Thoracic aorta (tissue), 2 donors: ENCODE measurements around the gene PPP2R1B. TPM values are rescaled to one million over a fixed set of nuclear protein-coding genes. Genes with fewer than 3 reads are reported as not detected.
A peak's percentile ranks its signal among the peaks of the same experiment; 100 is the strongest.

ENCODE experiments used
- ATAC-seq: fragments of 150-250 bp; one replicate; pipeline ENCODE4 v1.8.0; 2017; ENCODE audit warnings: low read depth; ENCODE audit not compliant: insufficient number of reproducible peaks, low FRiP score
- DNase-seq: peaks from one replicate; pipeline ENCODE4 v3.0.0-alpha.2; 2020; ENCODE audit warnings: low spot score
- H3K27ac ChIP-seq, 2 donors: fragments of 200-600 bp; sonication (generic); 1 replicate in 1 of 2; 2 replicates in 1 of 2; pipeline ENCODE4 v1.5.1; 2016; ENCODE audit warnings: mild to moderate bottlenecking in 2 of 2, moderate library complexity in 2 of 2
- H3K27me3 ChIP-seq: fragments of 200-600 bp; sonication (generic); replicated peaks from 2 replicates; pipeline ENCODE4 v1.6.0; 2016; ENCODE audit warnings: mild to moderate bottlenecking; ENCODE audit not compliant: insufficient read depth
- H3K36me3 ChIP-seq: fragments of 200-600 bp; sonication (generic); one replicate; pipeline ENCODE4 v1.5.1; 2016
- H3K4me1 ChIP-seq, 2 donors: fragments of 200-600 bp; sonication (generic); 1 replicate in 1 of 2; 2 replicates in 1 of 2; pipeline versions ENCODE4 v1.5.1 to v1.6.0; 2016; ENCODE audit warnings: low read depth in 2 of 2, mild to moderate bottlenecking in 1 of 2; ENCODE audit not compliant: control insufficient read depth in 1 of 2
- H3K4me3 ChIP-seq: fragments of 200-600 bp; sonication (generic); 2 replicates; pipeline ENCODE4 v1.5.1; 2016; ENCODE audit warnings: mild to moderate bottlenecking
- H3K9me3 ChIP-seq: fragments of 200-600 bp; sonication (generic); 2 replicates; pipeline ENCODE4 v1.5.1; 2016
- total RNA-seq, 2 donors: library from RNA; depleted of rRNA; stranded (reverse); fragments of >200 nt; gene quantifications; one replicate each; pipeline versions ENCODE4 v1.1.0 to v1.2.3, GENCODE V29; 2016
- TF ChIP-seq, protein P1 (sequence below): fragments of 200-600 bp; sonication (generic); IDR thresholded peaks from one replicate; pipeline ENCODE4 v1.5.1; 2019; ENCODE audit warnings: antibody characterized with exemption

Gene PPP2R1B
- total RNA-seq, 2 donors from 2014 or later, result 22.5 to 34.5 TPM

DNA sequence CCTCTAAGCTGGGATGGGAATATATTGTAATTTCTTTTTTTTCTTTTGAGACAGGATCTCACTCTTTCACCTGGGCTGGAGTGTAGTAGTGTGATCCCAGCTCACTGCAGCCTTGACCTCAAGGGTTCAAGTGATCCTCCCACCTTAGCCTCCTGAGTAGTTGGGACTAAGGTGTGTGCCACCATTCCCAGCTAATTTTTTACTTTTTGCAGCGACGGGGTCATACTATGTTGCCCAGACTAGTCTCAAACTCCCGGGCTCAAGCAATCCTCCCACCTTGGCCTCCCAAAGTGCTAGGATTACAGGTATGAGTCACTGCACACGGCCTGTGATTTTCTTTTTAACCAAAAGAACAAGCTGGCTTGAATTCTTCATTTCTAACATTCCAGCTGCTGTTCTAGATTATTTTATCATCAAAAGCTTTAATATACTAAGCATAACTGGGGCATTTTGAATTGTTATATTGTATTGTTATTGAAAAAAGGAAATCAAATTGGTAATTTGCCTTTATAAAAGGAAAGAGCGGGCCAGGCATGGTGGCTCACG is 26.8 kb upstream of the PPP2R1B start:
- ATAC-seq, result no peak
- H3K27ac ChIP-seq, result no peak overlapping the region
- TF ChIP-seq, protein P1, sequence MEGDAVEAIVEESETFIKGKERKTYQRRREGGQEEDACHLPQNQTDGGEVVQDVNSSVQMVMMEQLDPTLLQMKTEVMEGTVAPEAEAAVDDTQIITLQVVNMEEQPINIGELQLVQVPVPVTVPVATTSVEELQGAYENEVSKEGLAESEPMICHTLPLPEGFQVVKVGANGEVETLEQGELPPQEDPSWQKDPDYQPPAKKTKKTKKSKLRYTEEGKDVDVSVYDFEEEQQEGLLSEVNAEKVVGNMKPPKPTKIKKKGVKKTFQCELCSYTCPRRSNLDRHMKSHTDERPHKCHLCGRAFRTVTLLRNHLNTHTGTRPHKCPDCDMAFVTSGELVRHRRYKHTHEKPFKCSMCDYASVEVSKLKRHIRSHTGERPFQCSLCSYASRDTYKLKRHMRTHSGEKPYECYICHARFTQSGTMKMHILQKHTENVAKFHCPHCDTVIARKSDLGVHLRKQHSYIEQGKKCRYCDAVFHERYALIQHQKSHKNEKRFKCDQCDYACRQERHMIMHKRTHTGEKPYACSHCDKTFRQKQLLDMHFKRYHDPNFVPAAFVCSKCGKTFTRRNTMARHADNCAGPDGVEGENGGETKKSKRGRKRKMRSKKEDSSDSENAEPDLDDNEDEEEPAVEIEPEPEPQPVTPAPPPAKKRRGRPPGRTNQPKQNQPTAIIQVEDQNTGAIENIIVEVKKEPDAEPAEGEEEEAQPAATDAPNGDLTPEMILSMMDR, result no peak

DNA sequence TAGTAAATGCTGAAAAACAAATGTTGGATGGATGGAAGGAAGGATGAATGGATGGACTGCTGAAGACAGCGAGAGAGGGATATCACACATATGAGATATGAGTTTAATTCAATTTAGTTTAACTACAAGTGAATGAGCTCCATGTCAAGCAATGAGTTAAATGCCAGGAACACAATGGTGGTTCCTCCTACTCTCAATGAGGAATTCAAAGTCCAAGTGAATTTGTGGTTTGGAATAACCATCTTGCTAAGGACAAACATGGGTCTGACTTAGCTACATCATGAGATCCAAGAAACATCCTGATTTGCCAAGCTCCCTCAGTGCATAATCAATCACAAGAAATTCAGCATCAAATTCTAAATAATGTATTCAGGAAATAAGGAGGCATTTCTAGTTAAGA is 26.1 kb upstream of the PPP2R1B start:
- Histone ChIP-seq H3K4me3 (no peak overlapping the region), H3K9me3 (no peaks in the 10 kb centered on the region), H3K4me1 (peaks cover 2 to 11% of the 10 kb centered on the region in 2 donors), H3K27ac (no peak overlapping the region), H3K27me3 (no peaks in the 10 kb centered on the region), H3K36me3 (no peaks in the 10 kb centered on the region)
- TF ChIP-seq, protein P1, result no peak
- DNase-seq, result no peak
- no peak for ATAC-seq

More for the DNA sequence above, 26.8 kb upstream of the PPP2R1B start:
- Histone ChIP-seq H3K4me1 (peaks cover 2 to 8% of the 10 kb centered on the region in 2 donors), H3K9me3 (no peaks in the 10 kb centered on the region), H3K4me3 (no peak overlapping the region), H3K27me3 (no peaks in the 10 kb centered on the region), H3K36me3 (no peaks in the 10 kb centered on the region)
- DNase-seq, result no peak

DNA sequence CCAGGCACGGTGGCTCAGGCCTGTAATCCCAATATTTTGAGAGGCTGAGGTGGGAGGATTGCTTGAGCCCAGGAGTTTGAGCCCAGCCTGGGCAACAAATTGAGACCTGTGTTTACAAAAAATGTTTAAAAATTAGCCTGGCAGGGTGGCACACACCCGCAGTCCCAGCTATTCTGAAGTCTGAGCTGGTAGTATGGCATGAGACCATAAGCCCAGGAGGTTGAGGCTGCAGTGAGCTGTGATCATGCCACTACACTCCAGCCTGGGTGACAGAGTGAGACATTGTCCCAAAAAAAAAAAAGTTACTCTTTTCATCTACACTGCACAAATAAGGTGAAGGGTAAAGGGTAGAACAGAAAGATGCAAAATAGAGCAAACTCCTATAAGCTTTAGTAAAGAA is 22.3 kb upstream of the PPP2R1B start:
- Histone ChIP-seq H3K9me3 (no peaks in the 10 kb centered on the region), H3K4me1 (peaks cover 2 to 11% of the 10 kb centered on the region in 2 donors), H3K36me3 (peaks cover 15% of the 10 kb centered on the region), H3K27ac (peak overlapping the region; percentile 5 to 44), H3K27me3 (no peaks in the 10 kb centered on the region), H3K4me3 (no peak overlapping the region)
- TF ChIP-seq, protein P1, result no peak
- DNase-seq (no peak), ATAC-seq (no peak)

DNA sequence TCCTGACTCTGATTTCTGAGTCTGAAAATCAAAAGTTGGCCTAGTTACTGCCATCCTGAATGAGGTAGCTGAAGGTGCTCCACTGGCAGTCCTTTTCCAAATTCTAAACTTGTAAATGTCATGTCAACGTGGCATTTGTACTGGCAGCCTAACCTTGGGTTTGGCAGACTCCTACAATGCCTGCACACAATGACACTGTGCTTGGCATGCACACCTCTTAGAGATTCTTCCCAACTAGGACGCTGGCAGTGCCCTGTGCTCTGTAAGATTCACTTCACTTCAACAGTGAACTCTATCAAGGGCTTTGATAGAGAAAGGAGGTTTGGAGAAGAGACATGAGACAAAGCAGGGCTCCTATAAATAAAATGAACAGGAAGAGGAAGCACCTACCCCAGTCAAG is 21.9 kb upstream of the PPP2R1B start:
- TF ChIP-seq, protein P1, result no peak
- Histone ChIP-seq H3K4me1 (peaks cover 2 to 11% of the 10 kb centered on the region in 2 donors), H3K27me3 (no peaks in the 10 kb centered on the region), H3K36me3 (peaks cover 15% of the 10 kb centered on the region), H3K27ac (peak overlapping the region; percentile 5 to 44), H3K4me3 (no peak overlapping the region), H3K9me3 (no peaks in the 10 kb centered on the region)
- ATAC-seq, result no peak
- DNase-seq, result no peak

DNA sequence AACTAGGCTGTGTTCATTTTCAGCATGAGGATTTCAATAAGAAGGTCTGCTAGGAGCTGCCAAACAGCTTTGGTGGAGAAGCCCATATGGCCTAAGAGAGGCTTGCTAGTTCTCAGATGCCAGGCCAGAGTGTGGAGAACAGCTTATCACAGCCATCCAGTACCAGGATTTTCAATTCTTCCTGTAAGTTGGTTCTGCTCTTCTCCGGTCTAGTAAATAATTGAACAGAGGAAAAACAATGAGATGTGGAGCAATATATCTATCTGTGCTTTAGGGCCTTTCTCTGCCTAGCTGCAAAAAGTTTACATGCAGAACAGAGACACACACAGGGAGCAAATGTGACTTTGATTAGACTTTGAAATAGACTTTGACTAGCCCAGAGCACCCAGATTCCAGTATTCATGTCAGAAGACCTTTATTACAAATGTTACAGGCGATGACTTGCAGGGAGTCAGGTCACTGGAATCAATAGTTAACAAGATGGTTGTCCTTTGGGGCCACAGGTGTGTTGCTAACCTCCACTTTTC is 19.8 kb upstream of the PPP2R1B start:
- no peak for DNase-seq
- H3K27me3 ChIP-seq, result no peaks in the 10 kb centered on the region
- no peak overlapping the region for H3K27ac ChIP-seq
- peaks cover 2 to 11% of the 10 kb centered on the region in 2 donors for H3K4me1 ChIP-seq
- no peaks in the 10 kb centered on the region for H3K9me3 ChIP-seq
- ATAC-seq, result no peak
- TF ChIP-seq, protein P1, result no peak
- peaks cover 15% of the 10 kb centered on the region for H3K36me3 ChIP-seq
- H3K4me3 ChIP-seq, result no peak overlapping the region
